GM19397 (cell line): ENCODE measurements around the gene ZBTB18.
"Not testable (repeated sequence)": the region's sequence is repeated elsewhere in the genome, so short reads cannot be mapped to it uniquely, and the experiment has no call there.

ENCODE experiments used
- ATAC-seq: cut with Tn5 transposase; IDR thresholded peaks from one replicate; pipeline ENCODE4 v1.9.1; 2021; ENCODE audit warnings: mild to moderate bottlenecking, moderate library complexity; ENCODE audit not compliant: unreplicated experiment

Gene ZBTB18

DNA sequence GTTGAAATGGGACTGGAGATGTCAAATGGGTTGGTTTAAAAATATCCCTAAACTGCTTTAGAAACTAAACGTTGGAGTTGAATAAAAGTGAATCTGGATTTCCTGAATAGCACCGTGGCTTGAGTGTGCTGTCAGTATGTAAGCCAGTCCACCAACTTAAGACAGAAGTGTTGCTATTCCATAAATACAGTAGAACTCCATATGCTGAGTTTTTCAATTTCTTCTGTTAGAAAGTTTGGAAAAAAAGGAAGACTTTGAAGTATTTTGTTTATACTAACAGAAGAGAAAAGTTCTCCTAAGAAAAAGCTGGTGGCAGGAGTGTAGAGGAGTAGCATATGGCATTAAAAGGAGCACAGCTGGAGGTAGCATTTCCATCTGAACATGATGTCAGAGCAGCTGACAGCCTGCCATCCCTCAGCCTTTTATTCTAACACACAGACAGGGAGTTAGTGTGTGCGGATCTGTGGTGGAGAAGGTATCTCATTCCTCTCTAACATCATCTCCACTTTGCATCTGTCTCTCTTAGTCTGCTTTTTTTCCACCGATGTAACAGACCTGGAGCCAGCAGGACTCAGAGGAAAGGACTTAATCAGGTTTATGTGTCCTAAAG, at the start of gene ZBTB18:
TSS of gene ZBTB18 (plus strand) at position 449 of the 610 bp plus-strand sequence. CDS start at position 598, 149 bp downstream.
- no peak for ATAC-seq

DNA sequence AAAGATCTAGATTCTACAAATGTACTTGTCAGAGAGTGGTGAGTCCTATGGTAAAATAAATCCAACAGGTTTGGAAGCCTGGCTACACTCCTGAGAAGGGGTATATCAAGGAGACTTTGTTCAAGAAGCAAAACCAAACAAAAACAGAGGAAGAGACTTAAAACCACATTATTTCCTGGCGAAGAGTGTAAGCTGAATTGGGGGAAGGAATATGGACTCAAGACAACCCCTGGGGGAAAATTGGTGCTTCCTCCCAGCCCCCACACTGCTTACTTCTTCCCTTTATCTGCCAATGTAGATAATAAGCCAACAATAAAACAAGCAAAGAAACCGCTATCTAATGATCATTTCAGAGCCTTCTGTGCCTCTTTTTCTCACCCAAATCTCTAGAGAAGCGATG, 48.4 kb upstream of the ZBTB18 start:
- ATAC-seq: no peak

GRCh38 chr1:244005455-244005854, 45.6 kb upstream of the ZBTB18 start:
- ATAC-seq: no peak

GRCh38 chr1:244006381-244006901, 44.6 kb upstream of the ZBTB18 start:
- ATAC-seq: no peak

DNA sequence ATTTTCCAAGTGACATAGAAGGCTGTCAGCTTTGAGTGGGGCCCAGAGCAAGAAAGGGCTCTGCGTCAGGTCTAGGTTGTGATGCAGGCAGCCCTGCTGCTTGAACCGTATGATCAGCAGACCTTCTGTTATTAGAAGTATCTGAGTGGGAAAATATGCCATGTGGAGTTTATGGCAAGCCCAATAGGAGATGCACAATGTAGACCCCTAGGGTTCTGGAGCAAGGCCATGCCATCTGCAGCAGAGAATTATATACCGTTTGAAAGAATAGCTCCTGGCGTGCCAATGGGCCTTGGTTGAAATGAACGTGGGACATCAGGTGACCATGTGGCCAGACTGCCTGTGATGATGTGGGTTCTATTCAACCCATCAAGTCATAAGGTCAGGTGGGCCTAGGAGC, 44.1 kb upstream of the ZBTB18 start:
- ATAC-seq: no peak

DNA sequence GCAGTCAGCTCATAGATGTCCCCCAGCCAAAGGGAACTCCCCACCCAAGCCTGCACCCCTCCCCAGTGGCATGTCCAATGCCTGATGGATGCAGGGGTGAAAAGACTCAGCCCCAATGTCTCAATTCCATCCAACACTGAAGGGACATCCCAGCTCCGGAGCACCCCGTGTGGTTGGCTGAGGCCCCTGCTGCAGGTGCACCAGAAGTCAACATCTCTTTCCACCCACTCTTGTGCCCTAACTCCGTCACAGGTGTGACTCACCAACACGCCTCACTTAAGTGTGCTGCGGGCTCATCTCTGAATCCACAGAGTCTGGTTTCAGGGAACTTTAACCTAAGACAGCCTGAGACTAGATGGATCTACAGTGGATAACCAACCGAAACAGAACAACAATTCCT, 40.9 kb upstream of the ZBTB18 start:
- ATAC-seq: no peak

DNA sequence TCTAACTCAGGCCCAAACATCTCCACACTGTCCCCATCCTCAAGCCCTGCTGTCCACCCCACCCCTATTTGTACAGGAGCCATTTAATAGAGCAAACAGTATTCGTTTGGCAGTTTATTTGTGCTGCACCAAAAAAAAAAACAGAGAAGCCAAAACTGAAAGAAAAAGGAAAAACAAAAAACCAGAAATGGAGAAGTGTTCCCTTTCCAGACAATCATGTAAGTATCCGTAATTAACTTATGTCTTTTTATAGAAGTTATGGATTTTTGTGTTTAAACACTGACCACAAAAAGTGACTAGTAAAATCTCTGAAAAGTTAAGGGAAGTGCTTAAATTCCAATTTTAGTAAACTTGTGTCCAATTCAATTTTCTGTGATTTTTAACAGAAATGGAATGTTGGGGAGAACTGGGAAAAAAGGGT, 40.4 kb upstream of the ZBTB18 start:
- ATAC-seq: no peak

- no peak for ATAC-seq
Observed at GRCh38 chr1:244011271-244011670, 39.8 kb upstream of the ZBTB18 start.

- ATAC-seq: no peak
Observed at GRCh38 chr1:244011786-244012185, 39.3 kb upstream of the ZBTB18 start.

DNA sequence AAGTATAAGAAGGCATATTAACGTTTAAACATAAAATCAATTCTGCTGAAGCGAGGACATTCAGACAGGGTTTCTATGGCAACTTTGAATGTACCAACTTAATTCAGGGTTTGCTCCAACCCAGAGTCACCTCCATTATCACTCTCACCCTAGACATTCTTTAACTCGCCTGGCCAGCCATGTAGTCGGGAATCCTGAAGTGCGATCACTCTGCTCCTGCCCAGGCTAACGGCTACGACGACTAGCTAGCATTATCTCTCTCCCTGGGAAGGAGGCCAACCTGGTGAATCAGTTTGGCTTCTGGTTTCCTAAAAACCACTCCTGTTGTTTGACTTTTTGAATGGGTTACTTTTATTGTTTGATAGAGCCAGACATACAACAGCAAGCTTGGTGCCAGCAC, 38.9 kb upstream of the ZBTB18 start:
- ATAC-seq: no peak

DNA sequence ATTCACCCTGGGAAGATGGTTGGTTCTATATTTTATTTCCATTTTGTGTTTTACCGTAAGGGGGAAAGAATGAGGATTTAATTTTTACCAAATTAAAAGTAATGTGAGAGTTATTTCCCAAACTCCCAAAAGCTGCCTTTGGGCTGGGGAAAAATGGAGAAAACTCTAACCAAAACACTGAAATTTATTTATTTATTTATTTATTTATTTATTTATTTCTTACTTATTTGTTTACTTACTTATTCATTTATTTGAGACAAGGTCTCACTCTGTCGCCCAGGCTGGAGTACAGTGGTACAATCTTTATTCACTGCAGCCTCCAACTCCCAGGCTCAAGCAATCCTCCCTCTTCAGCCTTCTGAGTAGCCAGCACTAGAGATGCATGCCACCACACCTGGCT, 38.0 kb upstream of the ZBTB18 start:
- no peak for ATAC-seq

GRCh38 chr1:244014862-244015261, 36.2 kb upstream of the ZBTB18 start:
- ATAC-seq: not testable (repeated sequence)

GRCh38 chr1:244019982-244020485, 31.0 kb upstream of the ZBTB18 start:
- no peak for ATAC-seq

DNA sequence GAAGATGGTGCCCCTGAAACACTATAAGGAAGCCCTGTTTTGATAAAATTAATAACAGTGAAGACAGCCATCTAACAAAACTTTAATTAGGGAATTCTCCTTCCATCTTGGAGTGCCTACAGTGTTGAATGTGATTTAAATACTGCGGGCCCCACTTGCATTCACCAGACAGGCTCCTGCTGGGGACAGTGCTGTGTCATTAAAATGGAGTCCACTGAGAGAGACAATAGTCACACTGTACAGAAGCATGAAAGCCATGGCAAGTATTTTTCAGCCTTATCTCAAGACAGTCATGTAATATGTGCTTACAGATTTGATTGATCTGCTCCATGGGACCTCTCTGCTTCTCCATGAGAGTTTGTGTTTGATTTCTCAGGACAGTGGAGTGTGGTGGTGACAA, 29.7 kb upstream of the ZBTB18 start:
- no peak for ATAC-seq

DNA sequence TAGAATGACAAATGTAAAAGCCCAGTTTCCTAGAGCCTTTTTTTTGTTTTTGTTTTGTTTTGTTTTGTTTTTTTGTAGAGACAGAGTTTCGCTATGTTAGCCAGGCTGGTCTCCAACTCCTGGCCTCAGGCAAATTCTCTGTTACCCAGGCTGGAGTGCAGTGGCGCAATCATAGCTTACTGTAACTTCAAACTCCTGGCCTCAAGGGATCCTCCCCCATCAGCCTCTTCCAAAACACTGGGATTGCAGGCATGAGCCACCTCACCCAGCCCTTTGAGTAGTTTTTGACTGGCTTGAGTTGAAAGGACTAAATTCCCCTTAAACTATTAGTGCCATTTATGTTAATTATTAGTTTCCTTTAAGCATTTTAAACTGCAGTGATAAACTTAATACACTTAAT, 28.8 kb upstream of the ZBTB18 start:
- no peak for ATAC-seq

- no peak for ATAC-seq
Observed at GRCh38 chr1:244022864-244023440, 28.1 kb upstream of the ZBTB18 start.

GRCh38 chr1:244027491-244028145, 23.5 kb upstream of the ZBTB18 start:
- ATAC-seq: no peak

GRCh38 chr1:244028701-244029100, 22.4 kb upstream of the ZBTB18 start:
- no peak for ATAC-seq

DNA sequence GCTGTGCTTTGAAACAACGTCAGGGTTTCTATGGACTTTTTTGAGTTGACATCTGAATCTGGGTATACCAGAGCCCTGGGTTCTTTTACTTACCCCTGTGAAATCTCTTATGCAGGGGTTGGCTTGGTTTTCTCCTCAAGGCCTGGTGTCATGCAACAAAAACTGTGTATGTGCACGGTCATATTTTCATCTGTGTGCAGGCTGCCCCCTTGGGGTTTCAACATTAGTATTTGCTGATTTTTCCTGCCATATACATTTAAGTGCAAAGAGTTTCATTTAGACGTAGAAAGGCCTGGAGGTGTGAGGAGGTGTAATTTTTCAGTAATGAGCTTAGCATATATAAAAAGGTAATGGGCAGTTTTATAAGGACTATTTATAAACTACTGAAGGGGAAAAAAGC, 22.0 kb upstream of the ZBTB18 start:
- ATAC-seq: no peak

- ATAC-seq: no peak
Observed at GRCh38 chr1:244030481-244031040, 20.5 kb upstream of the ZBTB18 start.

GRCh38 chr1:244035358-244035757, 15.7 kb upstream of the ZBTB18 start:
- no peak for ATAC-seq

GRCh38 chr1:244037252-244037651, 13.8 kb upstream of the ZBTB18 start:
- no peak for ATAC-seq
